ENCODE measurements around the gene RAE1. TPM values are rescaled to one million over a fixed set of nuclear protein-coding genes. Genes with fewer than 3 reads are reported as not detected.
"Not testable (repeated sequence)": the region's sequence is repeated elsewhere in the genome, so short reads cannot be mapped to it uniquely, and the experiment has no call there.

RAE1 gene
- total and polyA plus RNA-seq, 11 donors = 7.5 to 26.8 (median 15.5) TPM

- H3K36me3 ChIP-seq = peaks cover 0 to 23% (median 3%) of the 10 kb centered on the region in 9 donors
- H3K27ac ChIP-seq = peak overlapping the region in 1 of 12 donors; percentile 89
- DNase-seq = peak in 1 of 5 donors; percentile 27
- H3K4me1 ChIP-seq = peaks cover 0 to 16% (median 10%) of the 10 kb centered on the region in 12 donors
- ATAC-seq = no peak
- H3K9me3 ChIP-seq = no peaks in the 10 kb centered on the region
- WGBS, 4 donors = 88 to 93% (median 89%) methylated on average over 16 of the region's 16 CpGs
- no peak for TF ChIP-seq POLR2A (IDR thresholded peaks at IDR 0.05)
- TF ChIP-seq, protein P1, sequence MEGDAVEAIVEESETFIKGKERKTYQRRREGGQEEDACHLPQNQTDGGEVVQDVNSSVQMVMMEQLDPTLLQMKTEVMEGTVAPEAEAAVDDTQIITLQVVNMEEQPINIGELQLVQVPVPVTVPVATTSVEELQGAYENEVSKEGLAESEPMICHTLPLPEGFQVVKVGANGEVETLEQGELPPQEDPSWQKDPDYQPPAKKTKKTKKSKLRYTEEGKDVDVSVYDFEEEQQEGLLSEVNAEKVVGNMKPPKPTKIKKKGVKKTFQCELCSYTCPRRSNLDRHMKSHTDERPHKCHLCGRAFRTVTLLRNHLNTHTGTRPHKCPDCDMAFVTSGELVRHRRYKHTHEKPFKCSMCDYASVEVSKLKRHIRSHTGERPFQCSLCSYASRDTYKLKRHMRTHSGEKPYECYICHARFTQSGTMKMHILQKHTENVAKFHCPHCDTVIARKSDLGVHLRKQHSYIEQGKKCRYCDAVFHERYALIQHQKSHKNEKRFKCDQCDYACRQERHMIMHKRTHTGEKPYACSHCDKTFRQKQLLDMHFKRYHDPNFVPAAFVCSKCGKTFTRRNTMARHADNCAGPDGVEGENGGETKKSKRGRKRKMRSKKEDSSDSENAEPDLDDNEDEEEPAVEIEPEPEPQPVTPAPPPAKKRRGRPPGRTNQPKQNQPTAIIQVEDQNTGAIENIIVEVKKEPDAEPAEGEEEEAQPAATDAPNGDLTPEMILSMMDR (IDR thresholded peaks at IDR 0.05) = no peak
- H3K4me3 ChIP-seq = no peak overlapping the region
- H3K27me3 ChIP-seq = no peaks in the 10 kb centered on the region
- intact Hi-C loops (cut with DNase I) = no loop called here
These were observed 859 bp upstream of the RAE1 start for GRCh38 chr20:57350081-57350710.

DNA sequence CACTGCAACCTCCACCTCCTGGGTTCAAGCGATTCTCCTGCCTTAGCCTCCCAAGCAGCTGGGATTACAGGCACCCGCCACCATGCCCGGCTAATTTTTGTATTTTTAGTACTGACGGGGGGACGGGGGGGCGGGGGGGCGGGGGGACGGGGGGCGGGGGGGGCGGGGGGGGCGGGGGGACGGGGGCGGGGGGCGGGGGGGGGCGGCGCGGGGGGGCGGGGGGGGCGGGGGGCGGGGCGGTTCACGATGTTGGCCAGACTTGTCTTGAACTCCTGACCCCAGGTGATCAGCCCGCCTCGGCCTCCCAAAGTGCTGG, 371 bp upstream of the RAE1 start:
- Histone ChIP-seq H3K27ac (peak overlapping the region; percentile 61 to 92 (median 86)), H3K4me3 (peak overlapping the region in 11 of 12 donors; percentile 71 to 100 (median 97)), H3K36me3 (peaks cover 0 to 27% (median 3%) of the 10 kb centered on the region in 9 donors), H3K4me1 (peaks cover 0 to 16% (median 10%) of the 10 kb centered on the region in 12 donors)
- DNase-seq; H3K9me3 ChIP-seq; ATAC-seq; intact Hi-C loops (cut with DNase I); H3K27me3 ChIP-seq: not testable (repeated sequence)
- WGBS, 4 donors = 11 to 100% (median 26%) methylated on average over 1 to 15 of the region's 24 CpGs

- Histone ChIP-seq H3K4me1 (peaks cover 0 to 16% (median 10%) of the 10 kb centered on the region in 12 donors), H3K27ac (no peak overlapping the region), H3K4me3 (peak overlapping the region in 8 of 12 donors; percentile 71 to 98 (median 86)), H3K9me3 (no peaks in the 10 kb centered on the region), H3K36me3 (peaks cover 0 to 40% (median 4%) of the 10 kb centered on the region in 9 donors), H3K27me3 (no peaks in the 10 kb centered on the region)
- DNase-seq (no peak), ATAC-seq (no peak)
- intact Hi-C loops (cut with DNase I) = no loop called here
- 74 to 77% (median 75%) methylated on average over 6 of the region's 6 CpGs for WGBS, 4 donors
- no peak for TF ChIP-seq POLR2A (IDR thresholded peaks at IDR 0.05)
- TF ChIP-seq, protein P1 (IDR thresholded peaks at IDR 0.05) = no peak
These were observed 1.2 kb downstream of the RAE1 start for GRCh38 chr20:57352305-57352704.

DNA sequence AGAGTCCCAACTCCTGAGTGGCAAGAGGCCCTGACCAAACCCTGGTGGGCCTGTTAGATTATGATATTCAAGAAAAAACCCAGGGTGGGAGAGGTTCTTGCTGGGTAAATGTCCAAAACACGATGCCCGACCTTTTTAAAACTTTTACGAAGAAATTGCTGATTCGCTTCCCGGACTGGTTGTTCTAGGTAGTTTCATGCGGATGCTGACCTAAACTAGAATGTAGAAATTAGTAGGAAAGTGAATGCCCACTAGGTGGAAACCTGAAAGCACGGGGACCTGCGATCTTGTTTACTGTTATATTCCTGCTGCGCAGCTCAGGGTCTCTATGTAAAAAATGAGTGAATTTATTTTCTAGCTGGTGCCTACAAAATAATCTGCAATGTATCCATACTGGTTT, 2.3 kb downstream of the RAE1 start:
- Histone ChIP-seq H3K4me1 (peaks cover 0 to 16% (median 10%) of the 10 kb centered on the region in 12 donors), H3K27me3 (no peaks in the 10 kb centered on the region), H3K4me3 (no peak overlapping the region), H3K9me3 (no peaks in the 10 kb centered on the region), H3K36me3 (peaks cover 0 to 40% (median 4%) of the 10 kb centered on the region in 9 donors), H3K27ac (no peak overlapping the region)
- intact Hi-C loops (cut with DNase I) = no loop called here
- DNase-seq = no peak
- no peak for ATAC-seq
- WGBS, 4 donors = 91 to 94% (median 92%) methylated on average over 9 of the region's 9 CpGs
- TF ChIP-seq, protein P1 (IDR thresholded peaks at IDR 0.05) = no peak
- TF ChIP-seq POLR2A (IDR thresholded peaks at IDR 0.05) = no peak

DNA sequence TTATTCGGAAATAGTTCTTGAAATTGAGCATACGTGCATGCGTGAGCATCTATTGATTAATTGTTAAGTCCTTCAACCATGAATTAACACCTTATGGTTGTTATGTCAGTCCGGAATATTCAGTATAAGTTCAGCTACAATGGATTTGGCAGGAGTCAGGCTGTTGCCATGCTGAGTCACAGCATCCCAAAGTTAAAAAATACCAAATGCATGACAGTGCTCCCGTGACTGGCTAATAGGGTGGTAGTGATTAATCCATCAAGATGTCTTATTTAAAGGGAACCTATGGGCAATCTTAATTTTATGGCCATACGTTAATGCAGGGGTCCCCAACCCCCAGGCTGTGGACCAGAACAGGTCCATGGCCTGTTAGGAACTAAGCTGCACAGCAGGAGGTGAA, 10.5 kb downstream of the RAE1 start:
- TF ChIP-seq POLR2A (IDR thresholded peaks at IDR 0.05) = no peak
- TF ChIP-seq, protein P1 (IDR thresholded peaks at IDR 0.05) = no peak
- H3K27me3 ChIP-seq = no peaks in the 10 kb centered on the region
- peaks cover 0 to 56% (median 26%) of the 10 kb centered on the region in 9 donors for H3K36me3 ChIP-seq
- H3K4me1 ChIP-seq = no peaks in the 10 kb centered on the region
- no peaks in the 10 kb centered on the region for H3K9me3 ChIP-seq
- DNase-seq = no peak
- intact Hi-C loops (cut with DNase I) = no loop called here
- 89 to 93% (median 92%) methylated on average over 6 of the region's 6 CpGs for WGBS, 4 donors
- ATAC-seq = peak in 1 of 4 donors; percentile 47
- H3K27ac ChIP-seq = no peak overlapping the region
- H3K4me3 ChIP-seq = no peak overlapping the region
